ENCODE results near the gene RPL28.

DNA sequence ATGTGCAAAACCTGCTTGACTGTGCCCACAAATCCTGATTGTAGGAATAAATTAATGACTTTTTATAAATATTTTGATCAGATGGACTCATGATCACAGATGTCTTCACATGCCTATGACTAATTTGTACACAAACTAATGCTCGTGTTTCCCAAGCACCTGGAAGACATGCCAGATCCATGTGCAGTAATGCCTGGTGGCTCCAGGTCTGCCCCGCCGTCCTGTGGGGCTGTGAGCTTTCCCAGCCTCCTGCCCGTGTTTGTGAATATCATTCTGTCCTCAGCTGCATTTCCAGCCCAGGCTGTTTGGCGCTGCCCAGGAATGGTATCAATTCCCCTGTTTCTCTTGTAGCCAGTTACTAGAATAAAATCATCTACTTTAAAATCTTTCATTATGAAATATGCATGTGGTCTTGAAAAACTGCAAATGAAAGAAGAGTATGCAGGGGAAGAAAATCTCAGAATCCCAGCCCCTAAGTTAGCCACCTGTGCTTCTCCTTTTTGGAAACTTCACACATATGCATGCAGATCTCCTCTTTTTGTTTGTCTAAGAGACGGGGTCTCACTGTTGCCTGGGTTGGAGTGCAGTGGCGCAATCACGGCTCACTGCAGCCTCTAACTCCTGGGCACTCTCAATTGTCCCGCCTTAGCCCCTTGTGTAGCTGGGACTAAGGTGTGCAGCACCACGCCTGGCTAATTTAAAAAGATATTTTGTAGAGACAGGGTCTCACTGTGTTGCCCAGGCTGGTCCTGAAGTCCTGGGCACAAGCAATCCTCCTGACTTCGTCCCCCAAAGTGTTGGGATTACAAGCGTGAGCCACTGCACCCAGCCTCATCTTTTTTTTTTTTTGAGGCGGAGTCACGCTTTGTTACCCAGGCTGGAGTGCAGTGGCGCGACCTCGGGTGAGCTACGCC, 6.2 kb downstream of the RPL28 start:
- TF ChIP-seq, protein P1, sequence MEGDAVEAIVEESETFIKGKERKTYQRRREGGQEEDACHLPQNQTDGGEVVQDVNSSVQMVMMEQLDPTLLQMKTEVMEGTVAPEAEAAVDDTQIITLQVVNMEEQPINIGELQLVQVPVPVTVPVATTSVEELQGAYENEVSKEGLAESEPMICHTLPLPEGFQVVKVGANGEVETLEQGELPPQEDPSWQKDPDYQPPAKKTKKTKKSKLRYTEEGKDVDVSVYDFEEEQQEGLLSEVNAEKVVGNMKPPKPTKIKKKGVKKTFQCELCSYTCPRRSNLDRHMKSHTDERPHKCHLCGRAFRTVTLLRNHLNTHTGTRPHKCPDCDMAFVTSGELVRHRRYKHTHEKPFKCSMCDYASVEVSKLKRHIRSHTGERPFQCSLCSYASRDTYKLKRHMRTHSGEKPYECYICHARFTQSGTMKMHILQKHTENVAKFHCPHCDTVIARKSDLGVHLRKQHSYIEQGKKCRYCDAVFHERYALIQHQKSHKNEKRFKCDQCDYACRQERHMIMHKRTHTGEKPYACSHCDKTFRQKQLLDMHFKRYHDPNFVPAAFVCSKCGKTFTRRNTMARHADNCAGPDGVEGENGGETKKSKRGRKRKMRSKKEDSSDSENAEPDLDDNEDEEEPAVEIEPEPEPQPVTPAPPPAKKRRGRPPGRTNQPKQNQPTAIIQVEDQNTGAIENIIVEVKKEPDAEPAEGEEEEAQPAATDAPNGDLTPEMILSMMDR (IDR thresholded peaks at IDR 0.05), result no peak
- no peak for TF ChIP-seq POLR2A (IDR thresholded peaks at IDR 0.05)

Data from ovary (tissue), 3 donors.